BLaER1 treated with 17β-estradiol and CSF1 and Interleukin-3, amounts not matched to agents 10 nM and 100 nM (cell line): ENCODE results near the gene ELF1.
"Not testable (repeated sequence)": the region's sequence is repeated elsewhere in the genome, so short reads cannot be mapped to it uniquely, and the experiment has no call there.

Source experiments
- H3K27ac ChIP-seq, 11 experiments: shearing (Covaris generic); formaldehyde crosslinking; 2 replicates each; pipeline ENCODE4 v1.8.1; 2022
- H3K27me3 ChIP-seq, 11 experiments: shearing (Covaris generic); formaldehyde crosslinking; 2 replicates each; pipeline ENCODE4 v1.8.1; 2022
- H3K36me3 ChIP-seq, 11 experiments: shearing (Covaris generic); formaldehyde crosslinking; 2 replicates each; pipeline ENCODE4 v1.8.1; 2022
- H3K4me1 ChIP-seq, 10 experiments: shearing (Covaris generic); formaldehyde crosslinking; 2 replicates each; pipeline ENCODE4 v1.8.1; 2022
- H3K4me2 ChIP-seq, 11 experiments: shearing (Covaris generic); formaldehyde crosslinking; 2 replicates each; pipeline ENCODE4 v1.8.1; 2022
- H3K4me3 ChIP-seq, 10 experiments: shearing (Covaris generic); formaldehyde crosslinking; 2 replicates each; pipeline ENCODE4 v1.8.1; 2022
- H3K9ac ChIP-seq, 11 experiments: shearing (Covaris generic); formaldehyde crosslinking; 2 replicates each; pipeline ENCODE4 v1.8.1; 2022
- H3K9me3 ChIP-seq, 11 experiments: shearing (Covaris generic); formaldehyde crosslinking; replicated peaks in 1 of 11; 2 replicates each; pipeline ENCODE4 v1.8.1; 2022
- H4K20me1 ChIP-seq, 11 experiments: shearing (Covaris generic); formaldehyde crosslinking; 2 replicates each; pipeline ENCODE4 v1.8.1; 2022
- Cebpa-rat ChIP-seq, 11 experiments: shearing (Covaris generic); IDR thresholded peaks; 2 replicates each; pipeline ENCODE4 v1.8.1; 2022

The ELF1 gene

DNA sequence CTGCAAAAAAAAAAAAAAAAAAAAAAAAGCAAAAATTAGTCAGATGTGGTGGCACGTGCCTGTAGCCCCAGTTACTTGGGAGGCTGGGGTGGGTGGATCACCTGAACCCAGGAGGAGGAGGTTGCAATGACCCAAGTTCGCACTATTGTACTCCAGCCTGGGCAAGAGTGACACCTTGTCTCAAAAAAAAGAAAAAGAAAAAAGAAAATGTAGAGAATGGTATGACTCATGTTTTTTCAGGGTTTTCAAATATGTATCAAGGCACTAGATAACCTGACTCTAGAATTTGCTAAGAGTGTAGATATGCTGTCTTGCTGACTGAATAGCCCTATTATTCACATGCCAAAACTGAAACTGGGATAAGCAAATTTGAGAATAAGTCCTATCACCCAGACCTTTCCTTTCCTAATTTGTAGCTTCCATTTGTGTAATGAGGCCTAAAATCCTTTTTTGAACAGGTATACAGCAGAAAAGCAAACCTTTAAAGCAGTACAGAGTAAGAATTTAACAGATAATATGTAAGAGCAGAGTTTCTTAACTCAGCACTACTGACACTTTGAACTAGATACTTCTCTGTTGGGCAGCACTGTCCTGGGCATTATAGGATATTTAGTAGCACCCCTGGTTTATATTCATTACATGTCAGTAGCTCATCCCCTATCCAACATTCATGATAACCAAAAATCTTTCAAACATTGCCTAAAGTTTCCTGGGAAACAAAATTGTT lies 108.6 kb downstream of the ELF1 start:
- Histone ChIP-seq H3K9me3 (no peaks in the 10 kb centered on the region), H3K27ac (no peak overlapping the region), H3K4me2 (no peak overlapping the region), H3K36me3 (no peaks in the 10 kb centered on the region), H3K4me1 (peaks cover 0 to 6% (median 0%) of the 10 kb centered on the region in 10 experiments; a peak in 2 of 20 replicates), H3K4me3 (no peak overlapping the region), H3K27me3 (no peaks in the 10 kb centered on the region), H3K9ac (no peak overlapping the region), H4K20me1 (no peaks in the 10 kb centered on the region)
- TF ChIP-seq Cebpa-rat (IDR thresholded peaks at IDR 0.05) = no peak

DNA sequence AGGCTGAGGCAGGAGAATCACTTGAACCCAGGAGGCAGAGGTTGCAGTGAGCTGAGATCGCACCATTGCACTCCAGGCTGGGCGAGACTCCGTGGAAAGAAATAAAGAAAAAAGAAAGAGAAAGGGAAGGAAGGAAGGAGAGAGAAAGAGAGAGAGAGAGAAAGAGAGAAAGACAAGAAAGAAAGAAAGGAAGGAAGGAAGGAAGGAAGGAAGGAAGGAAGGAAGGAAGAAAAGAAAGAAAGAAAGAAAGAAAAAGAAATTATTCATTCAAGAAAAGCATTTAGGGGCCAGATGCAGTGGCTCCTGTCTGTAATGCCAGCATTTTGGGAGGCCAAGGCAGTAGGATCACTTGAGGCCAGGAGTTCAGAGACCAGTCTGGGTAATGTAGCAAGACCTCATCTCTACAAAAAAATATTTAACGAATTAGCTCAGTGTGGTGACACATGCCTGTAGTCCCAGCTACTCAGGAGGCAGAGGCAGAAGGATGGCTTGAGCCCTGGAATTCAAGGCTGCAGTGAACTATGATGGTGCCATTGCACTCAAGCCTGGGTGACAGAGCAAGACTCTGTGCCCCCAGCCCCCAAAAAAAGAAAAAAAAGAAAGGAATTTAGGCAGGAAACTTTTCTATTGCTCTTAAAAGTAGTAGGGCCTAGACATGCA lies 109.4 kb downstream of the ELF1 start:
- not testable (repeated sequence) for H3K36me3 ChIP-seq, H3K27me3 ChIP-seq, H3K9me3 ChIP-seq, H3K27ac ChIP-seq, H3K4me3 ChIP-seq, H4K20me1 ChIP-seq, H3K4me1 ChIP-seq, H3K9ac ChIP-seq
- H3K4me2 ChIP-seq = 0 out of 22 replicates have a peak overlapping the region, but pooled peaks of 1 of the 11 experiments have one; percentile 14

DNA sequence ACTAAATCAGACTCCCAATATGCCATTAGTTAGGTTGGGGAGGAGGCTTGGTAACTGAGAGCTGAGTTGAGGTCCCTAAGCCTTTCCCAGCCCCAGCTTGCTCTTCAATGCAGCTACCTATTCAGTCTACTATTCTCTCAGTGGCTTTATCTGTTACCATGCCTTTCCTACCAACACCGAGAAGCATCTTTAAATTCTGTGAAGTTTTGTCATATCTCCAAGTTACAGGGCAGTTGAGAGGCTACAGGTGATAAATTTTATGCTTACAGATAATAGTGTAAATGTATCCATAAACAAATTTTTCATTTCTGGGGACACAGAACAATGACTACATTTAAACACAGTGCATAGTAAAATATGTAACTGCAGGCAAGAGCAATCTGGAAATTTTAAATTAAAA lies 110.6 kb downstream of the ELF1 start:
- Histone ChIP-seq H3K27me3 (no peaks in the 10 kb centered on the region), H3K9ac (no peak overlapping the region), H3K9me3 (no peaks in the 10 kb centered on the region), H3K4me3 (no peak overlapping the region), H4K20me1 (no peaks in the 10 kb centered on the region), H3K4me1 (peaks cover 0 to 6% (median 0%) of the 10 kb centered on the region in 10 experiments; a peak in 2 of 20 replicates), H3K36me3 (no peaks in the 10 kb centered on the region), H3K27ac (no peak overlapping the region), H3K4me2 (no peak overlapping the region)
- TF ChIP-seq Cebpa-rat (IDR thresholded peaks at IDR 0.05) = no peak

DNA sequence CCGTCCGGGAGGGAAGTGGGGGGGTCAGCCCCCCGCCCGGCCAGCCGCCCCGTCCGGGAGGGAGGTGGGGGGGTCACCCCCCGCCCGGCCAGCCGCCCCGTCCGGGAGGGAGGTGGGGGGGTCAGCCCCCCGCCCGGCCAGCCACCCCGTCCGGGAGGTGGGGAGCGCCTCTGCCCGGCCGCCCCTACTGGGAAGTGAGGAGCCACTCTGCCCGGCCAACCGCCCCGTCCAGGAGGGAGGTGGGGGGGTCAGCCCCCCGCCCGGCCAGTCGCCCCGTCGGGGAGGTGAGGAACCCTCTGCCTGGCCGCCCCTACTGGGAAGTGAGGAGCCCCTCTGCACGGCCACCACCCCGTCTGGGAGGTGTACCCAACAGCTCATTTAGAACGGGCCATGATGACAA lies 118.1 kb downstream of the ELF1 start:
- H3K9me3 ChIP-seq, H3K4me3 ChIP-seq, H3K4me2 ChIP-seq: not testable (repeated sequence)

DNA sequence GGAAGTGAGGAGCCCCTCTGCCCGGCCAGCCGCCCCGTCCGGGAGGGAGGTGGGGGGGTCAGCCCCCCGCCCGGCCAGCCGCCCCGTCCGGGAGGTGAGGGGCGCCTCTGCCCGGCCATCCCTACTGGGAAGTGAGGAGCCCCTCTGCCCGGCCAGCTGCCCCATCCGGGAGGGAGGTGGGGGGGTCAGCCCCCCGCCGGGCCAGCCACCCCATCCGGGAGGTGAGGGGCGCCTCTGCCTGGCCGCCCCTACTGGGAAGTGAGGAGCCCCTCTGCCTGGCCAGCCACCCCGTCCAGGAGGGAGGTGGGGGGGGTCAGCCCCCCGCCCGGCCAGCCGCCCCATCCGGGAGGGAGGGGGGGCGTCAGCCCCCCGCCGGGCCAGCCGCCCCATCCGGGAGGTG lies 118.5 kb downstream of the ELF1 start:
- H3K36me3 ChIP-seq, H3K27ac ChIP-seq: not testable (repeated sequence)

More for the DNA sequence above, 118.1 kb downstream of the ELF1 start:
- H3K27me3 ChIP-seq, H3K9ac ChIP-seq, H3K27ac ChIP-seq, H3K4me1 ChIP-seq, H4K20me1 ChIP-seq, H3K36me3 ChIP-seq: not testable (repeated sequence)

DNA sequence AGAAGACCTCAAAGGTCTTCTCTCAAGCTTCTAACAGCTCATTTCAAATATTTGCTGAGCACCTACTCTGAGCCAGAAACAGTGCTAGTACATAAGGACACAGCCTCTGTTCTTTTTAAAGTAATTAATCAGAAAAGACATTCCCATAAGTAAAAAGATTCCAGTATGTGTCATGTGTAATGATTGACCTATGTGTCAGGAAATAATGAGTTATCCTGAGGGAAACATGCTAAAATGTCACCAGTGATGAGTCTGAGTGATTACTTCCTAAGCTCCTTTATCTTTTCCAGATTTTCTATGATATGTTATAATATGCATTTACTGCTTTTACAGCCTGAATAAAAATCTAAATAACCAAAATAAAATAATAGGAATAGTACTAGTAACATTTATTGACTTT lies 122.1 kb downstream of the ELF1 start:
- H3K9ac ChIP-seq = no peak overlapping the region
- H3K27ac ChIP-seq = no peak overlapping the region

More for the DNA sequence above, 118.5 kb downstream of the ELF1 start:
- H3K4me1 ChIP-seq, H3K9me3 ChIP-seq, H3K27me3 ChIP-seq, H4K20me1 ChIP-seq, H3K4me2 ChIP-seq, H3K9ac ChIP-seq, H3K4me3 ChIP-seq: not testable (repeated sequence)

DNA sequence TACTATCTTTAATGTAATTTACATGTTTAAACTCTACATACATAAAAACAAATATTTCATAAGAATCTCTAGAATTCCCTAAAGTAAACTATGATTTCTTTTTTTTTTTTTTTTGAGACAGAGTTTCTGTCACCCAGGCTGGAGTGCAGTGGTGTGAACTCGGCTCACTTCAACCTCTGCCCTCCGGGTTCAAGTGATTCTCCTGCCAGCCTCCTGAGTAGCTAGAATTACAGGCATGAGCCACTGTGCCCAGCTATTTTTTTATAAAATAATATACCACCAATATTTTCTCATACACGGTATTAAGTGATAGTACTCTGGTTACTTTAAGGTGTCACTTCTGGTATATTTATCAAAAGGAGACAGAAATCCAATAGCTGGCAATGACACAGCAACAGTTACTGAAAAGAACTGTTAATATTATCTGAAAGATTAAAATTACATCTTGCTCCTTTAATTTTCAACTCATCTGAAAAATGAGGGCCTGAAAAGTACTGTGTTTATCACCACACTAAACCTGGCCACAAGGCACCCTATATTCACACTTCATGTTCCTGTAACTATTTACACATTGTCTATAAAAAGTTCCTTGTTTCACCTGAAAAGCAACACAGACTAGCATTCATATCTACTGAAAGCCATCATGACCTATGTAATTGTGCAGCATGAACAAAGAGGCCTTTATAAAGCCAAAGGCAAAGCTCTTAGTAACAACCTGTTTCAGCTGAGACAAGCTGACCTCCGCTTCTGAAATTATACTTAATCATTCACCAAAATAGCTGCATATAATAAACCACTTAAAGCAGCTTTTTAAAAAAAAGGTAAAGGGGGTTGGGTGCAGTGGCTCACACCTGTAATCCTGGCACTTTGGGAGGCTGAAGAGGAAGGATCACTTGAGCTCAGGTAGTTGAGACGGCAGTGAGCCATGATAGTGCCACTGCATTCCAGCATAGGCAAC lies 123.6 kb downstream of the ELF1 start:
- Histone ChIP-seq H3K4me3 (no peak overlapping the region), H3K4me2 (no peak overlapping the region), H3K4me1 (no peaks in the 10 kb centered on the region), H3K27me3 (no peaks in the 10 kb centered on the region), H3K9ac (no peak overlapping the region), H3K36me3 (no peaks in the 10 kb centered on the region), H4K20me1 (no peaks in the 10 kb centered on the region), H3K9me3 (peaks cover 0 to 3% (median 0%) of the 10 kb centered on the region in 11 experiments; a peak in 2 of 22 replicates), H3K27ac (no peak overlapping the region)
- TF ChIP-seq Cebpa-rat (IDR thresholded peaks at IDR 0.05) = no peak

More for the DNA sequence above, 122.1 kb downstream of the ELF1 start:
- no peak overlapping the region for H3K4me3 ChIP-seq
- no peaks in the 10 kb centered on the region for H3K36me3 ChIP-seq
- no peaks in the 10 kb centered on the region for H3K4me1 ChIP-seq
- peaks cover 0 to 9% (median 3%) of the 10 kb centered on the region in 11 experiments; a peak in 11 of 22 replicates for H3K9me3 ChIP-seq
- no peaks in the 10 kb centered on the region for H4K20me1 ChIP-seq
- H3K4me2 ChIP-seq = no peak overlapping the region
- TF ChIP-seq Cebpa-rat (IDR thresholded peaks at IDR 0.05) = no peak
- H3K27me3 ChIP-seq = no peaks in the 10 kb centered on the region

DNA sequence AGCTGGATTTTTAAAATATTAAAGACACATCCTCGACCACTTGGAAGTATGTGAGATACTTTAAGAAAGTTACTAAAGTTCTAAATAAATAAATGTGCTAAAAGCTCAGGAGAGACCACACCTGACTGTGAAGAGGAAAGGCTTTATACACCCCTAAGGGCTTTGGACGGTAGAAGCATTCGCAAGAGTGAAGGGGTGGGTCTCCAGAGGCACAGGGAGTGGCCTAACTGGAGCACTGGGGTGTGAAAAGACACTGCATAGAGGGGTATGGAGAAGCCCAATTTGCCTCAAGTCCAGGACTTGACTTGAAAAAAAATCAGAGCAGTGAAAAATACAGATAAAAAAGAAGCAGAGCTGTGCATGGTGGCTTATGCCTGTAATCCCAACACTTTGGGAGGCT lies 125.5 kb downstream of the ELF1 start:
- not testable (repeated sequence) for H3K9ac ChIP-seq, H3K4me2 ChIP-seq, H3K27me3 ChIP-seq, H3K4me3 ChIP-seq, H4K20me1 ChIP-seq, H3K27ac ChIP-seq, H3K4me1 ChIP-seq, H3K9me3 ChIP-seq, H3K36me3 ChIP-seq

DNA sequence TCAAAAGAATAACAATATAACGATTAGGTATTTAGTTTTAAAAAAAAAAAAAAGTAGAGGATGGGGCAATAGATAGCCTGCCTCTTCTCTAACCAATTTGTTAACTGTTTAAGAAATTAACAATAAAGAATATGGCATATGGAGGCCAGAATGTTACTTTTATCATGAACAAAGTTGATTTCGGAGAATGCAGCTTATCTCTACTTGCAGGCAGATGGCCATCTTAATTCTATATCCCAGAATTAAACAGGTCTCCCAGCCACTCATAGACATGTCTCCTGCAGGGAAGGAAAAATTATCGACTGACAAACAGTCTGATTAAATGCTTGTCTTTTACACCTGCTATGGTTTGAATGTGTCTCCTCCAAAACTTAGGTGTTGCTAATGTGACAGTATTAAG lies 133.1 kb downstream of the ELF1 start:
- no peak overlapping the region for H3K27ac ChIP-seq
- H3K9me3 ChIP-seq = peaks cover 5 to 37% (median 11%) of the 10 kb centered on the region in 11 experiments; a peak in 21 of 22 replicates
- no peak overlapping the region for H3K9ac ChIP-seq
- H3K4me1 ChIP-seq = no peaks in the 10 kb centered on the region
- no peak overlapping the region for H3K4me3 ChIP-seq
- no peak overlapping the region for H3K4me2 ChIP-seq
- TF ChIP-seq Cebpa-rat (IDR thresholded peaks at IDR 0.05) = no peak
- H3K27me3 ChIP-seq = no peaks in the 10 kb centered on the region
- peaks cover 0 to 10% (median 0%) of the 10 kb centered on the region in 11 experiments; a peak in 4 of 22 replicates for H3K36me3 ChIP-seq
- no peaks in the 10 kb centered on the region for H4K20me1 ChIP-seq

DNA sequence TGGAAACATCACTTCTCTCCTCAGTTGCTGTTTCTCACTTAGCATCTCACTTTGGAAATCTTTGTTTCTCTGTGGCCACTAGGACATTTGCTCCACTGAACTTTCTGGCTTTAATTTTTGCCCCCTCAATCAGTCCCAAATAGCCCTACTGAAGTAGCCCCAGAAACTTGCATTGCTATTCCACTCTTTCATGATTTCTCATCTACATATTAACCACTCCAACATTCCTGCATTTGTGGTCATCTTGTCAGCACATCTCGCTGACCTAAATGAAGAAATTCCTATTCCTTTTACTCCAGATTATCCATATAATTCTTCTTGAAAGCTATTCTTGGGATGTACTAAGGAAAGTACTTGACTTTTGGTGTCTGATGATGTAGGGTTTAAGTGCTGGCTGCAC lies 134.9 kb downstream of the ELF1 start:
- Histone ChIP-seq H3K9me3 (peaks cover 23 to 56% (median 30%) of the 10 kb centered on the region in 11 experiments), H3K36me3 (peaks cover 0 to 21% (median 14%) of the 10 kb centered on the region in 11 experiments; a peak in 12 of 22 replicates)
- H3K9ac ChIP-seq, H3K27me3 ChIP-seq, H3K4me1 ChIP-seq, H4K20me1 ChIP-seq, H3K4me2 ChIP-seq, H3K4me3 ChIP-seq, H3K27ac ChIP-seq: not testable (repeated sequence)
